ENCODE measurements around the gene LOXHD1. TPM values are rescaled to one million over a fixed set of nuclear protein-coding genes. Genes with fewer than 3 reads are reported as not detected.

Gene LOXHD1
- polyA plus RNA-seq, 3 donors = 0.53 to 0.83 (median 0.62) TPM

- no peak for DNase-seq (ENCODE audit: extremely low read depth in 1 of 11, low read depth in 9 of 11, low spot score in 4 of 11)
These were observed 21.0 kb upstream of the LOXHD1 start for GRCh38 chr18:46678041-46678440.

DNA sequence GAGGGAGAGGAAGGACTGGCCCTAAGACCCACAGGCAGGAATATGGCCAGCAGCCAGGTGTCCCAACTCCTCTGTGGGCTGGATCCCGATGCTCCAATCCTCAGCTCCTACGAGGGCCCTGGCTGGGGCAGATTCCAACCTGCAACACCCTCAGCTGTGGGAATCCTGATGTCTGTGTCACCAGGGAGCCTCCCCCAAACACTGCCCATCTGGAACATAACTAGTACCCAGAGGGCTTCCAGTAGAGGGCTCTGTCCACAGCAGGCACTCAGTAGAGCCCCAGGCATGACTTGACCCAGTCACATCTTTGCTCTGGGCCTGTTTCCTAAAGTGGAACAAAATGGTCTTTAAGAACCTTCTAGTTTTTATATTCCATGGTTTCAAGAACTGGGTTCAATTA lies 20.6 kb upstream of the LOXHD1 start:
- DNase-seq (ENCODE audit: extremely low read depth in 1 of 11, low read depth in 9 of 11, low spot score in 4 of 11) = no peak

DNA sequence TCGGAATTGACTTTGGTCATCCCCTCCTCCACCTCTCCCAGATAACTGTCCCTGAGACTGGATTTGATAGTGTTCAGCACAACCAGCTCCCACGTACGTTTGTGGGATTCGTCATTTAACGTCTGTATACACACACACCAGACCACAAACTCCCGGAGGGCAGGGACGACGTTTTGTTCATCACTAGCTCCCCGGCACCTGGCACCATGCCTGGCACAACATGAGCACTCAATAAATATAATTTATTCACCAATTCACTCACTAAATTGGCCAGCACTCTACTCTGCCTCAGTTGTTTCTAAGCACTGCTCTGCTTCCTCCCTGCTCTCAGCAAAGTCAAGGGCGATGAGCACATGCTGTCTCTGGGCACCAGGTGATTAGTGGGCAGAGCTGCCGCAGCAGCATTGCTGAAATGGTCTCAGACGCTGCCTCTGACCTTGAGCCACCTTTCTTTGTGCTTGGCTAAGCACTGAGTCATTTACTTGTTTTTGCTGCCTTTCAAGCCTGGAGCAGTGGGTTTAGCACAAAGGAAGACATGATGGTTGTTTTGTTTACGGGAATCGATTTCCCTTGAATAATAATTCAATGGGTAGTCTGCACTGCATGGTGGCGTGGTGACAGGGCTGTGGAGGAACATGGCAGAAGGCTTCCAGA lies 19.3 kb upstream of the LOXHD1 start:
- peak in 8 of 11 donors; percentile 15 to 63 (median 48) for DNase-seq (ENCODE audit: extremely low read depth in 1 of 11, low read depth in 9 of 11, low spot score in 4 of 11)

GRCh38 chr18:46675112-46675511 lies 18.1 kb upstream of the LOXHD1 start:
- DNase-seq (ENCODE audit: extremely low read depth in 1 of 11, low read depth in 9 of 11, low spot score in 4 of 11) = no peak

DNA sequence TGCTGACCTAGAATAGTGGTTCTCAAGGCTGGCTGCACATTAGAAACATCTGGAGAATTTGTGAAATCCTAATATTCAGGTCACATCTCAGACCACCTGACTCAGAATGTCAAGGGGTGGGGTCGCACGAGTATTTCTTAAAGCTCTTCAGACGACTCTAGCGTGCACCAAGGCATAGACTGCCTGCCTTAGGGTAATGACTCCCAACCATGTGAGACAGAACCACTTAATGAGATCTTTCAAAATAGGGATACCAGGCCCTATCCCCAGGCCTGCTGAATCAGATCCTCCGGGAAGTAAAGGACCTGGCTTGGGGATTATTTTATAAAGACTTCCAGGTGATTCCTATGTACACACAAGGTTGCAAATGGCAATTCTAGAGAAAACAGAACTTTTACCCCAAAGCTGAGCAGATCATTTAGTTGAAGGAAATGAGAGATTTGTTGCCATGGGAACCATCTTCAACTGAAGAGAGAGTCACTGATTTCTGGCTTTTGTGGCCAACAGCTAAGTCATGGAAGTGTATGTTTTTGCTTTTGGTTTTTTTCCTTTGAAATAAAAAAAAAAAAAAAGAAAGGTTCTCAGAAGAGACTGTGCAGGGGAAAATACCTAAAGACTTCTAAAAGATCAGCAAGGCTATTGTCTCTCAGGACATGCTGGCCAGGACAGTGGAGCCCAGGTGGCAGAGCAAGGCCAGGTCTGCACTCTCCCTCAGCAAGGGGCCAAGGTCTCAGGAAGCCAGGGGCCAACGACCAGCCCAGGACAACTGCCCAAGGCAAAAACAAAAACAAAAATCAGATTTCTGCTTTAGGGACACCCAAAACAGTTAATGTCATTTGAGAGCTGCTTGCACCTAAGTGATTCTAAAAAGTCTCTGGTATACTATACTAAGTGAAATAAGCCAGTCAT lies 15.3 kb upstream of the LOXHD1 start:
- no peak for DNase-seq (ENCODE audit: extremely low read depth in 1 of 11, low read depth in 9 of 11, low spot score in 4 of 11)

DNA sequence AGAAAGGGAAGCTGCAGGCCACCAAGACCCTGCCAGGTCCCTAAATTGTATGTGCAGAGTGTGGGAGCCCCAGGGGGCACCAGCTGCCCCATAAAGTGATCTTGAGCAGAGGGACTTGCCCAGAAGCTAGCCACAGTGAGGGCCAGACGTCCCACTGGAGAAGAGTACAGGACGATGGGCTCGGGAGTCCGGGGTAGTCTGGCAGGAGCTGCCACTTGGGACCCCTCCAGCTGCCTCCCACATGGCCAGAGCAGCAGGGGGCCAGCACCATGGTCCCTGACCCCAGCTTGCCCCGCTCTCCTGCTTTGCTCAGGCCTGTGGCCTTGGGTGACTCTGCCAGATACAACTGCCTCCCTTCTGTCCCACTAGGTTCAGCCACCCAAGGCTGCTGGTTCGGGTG lies 11.7 kb upstream of the LOXHD1 start:
- DNase-seq (ENCODE audit: extremely low read depth in 1 of 11, low read depth in 9 of 11, low spot score in 4 of 11) = no peak

GRCh38 chr18:46668135-46668534 lies 11.1 kb upstream of the LOXHD1 start:
- DNase-seq (ENCODE audit: extremely low read depth in 1 of 11, low read depth in 9 of 11, low spot score in 4 of 11) = no peak

- DNase-seq (ENCODE audit: extremely low read depth in 1 of 11, low read depth in 9 of 11, low spot score in 4 of 11) = no peak
These were observed 6.5 kb upstream of the LOXHD1 start for GRCh38 chr18:46663539-46663938.

GRCh38 chr18:46660957-46661749 lies 4.1 kb upstream of the LOXHD1 start:
- DNase-seq (ENCODE audit: extremely low read depth in 1 of 11, low read depth in 9 of 11, low spot score in 4 of 11) = no peak

- DNase-seq (ENCODE audit: extremely low read depth in 1 of 11, low read depth in 9 of 11, low spot score in 4 of 11) = no peak
These were observed 2.5 kb upstream of the LOXHD1 start for GRCh38 chr18:46659484-46659883.

DNA sequence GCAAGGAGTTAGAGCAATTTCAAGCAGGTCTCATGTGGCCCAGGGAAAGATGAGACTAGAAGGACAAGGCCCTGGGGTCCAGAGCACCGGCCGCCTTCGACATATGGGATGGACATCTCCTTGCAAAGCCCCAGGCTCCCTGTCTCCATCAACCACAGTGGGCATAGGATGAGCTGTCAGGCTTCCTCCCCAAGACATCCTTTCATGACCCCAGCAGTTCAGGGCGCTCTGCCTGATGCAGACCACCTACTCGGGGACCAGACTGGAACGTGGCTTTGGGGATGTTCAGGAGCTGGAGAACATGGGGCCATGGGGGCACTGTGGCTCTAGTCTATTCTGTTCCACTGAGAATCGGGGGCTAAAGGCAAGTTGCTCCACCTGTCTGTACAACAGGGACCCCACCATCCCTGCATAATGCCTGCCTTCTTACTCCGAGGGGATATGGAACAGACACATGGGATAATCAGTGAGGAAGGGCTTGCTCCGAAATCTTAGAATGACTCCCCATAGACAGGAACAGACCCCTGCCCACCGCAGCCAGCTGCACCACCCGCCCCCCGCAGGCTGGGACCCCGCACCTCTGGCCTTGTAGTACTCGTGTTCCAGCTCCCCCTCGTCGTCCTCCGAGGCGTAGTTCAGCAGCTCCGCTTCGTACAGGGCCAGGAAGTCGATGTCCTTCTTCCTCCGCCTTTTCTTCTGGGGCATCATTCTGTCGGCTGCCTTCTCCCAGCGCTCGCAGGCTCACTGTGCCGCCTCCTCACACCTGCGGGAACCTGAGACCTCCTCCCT lies 500 bp downstream of the LOXHD1 start:
- DNase-seq (ENCODE audit: extremely low read depth in 1 of 11, low read depth in 9 of 11, low spot score in 4 of 11) = no peak

DNA sequence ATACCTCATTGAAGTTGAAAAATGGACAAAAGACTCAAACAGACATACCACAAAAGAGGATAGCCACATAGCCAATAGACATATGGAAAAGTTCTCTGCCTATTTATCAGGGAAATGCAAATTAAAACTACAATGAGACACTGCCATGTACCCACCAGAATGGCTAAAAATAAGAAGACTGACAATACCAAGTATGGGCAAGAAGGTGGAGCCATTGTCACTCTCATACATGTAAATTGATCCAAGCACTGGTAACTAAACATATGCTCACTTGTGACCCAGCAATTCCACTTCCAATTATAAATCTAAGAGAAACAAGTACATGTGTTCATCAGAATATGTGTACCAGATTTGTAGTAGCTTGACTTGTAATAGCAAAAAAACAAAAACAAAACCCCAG lies 4.6 kb downstream of the LOXHD1 start:
- DNase-seq (ENCODE audit: extremely low read depth in 1 of 11, low read depth in 9 of 11, low spot score in 4 of 11) = no peak

GRCh38 chr18:46650681-46651080 lies 6.3 kb downstream of the LOXHD1 start:
- no peak for DNase-seq (ENCODE audit: extremely low read depth in 1 of 11, low read depth in 9 of 11, low spot score in 4 of 11)

- no peak for DNase-seq (ENCODE audit: extremely low read depth in 1 of 11, low read depth in 9 of 11, low spot score in 4 of 11)
These were observed 7.8 kb downstream of the LOXHD1 start for GRCh38 chr18:46649071-46649862.

DNA sequence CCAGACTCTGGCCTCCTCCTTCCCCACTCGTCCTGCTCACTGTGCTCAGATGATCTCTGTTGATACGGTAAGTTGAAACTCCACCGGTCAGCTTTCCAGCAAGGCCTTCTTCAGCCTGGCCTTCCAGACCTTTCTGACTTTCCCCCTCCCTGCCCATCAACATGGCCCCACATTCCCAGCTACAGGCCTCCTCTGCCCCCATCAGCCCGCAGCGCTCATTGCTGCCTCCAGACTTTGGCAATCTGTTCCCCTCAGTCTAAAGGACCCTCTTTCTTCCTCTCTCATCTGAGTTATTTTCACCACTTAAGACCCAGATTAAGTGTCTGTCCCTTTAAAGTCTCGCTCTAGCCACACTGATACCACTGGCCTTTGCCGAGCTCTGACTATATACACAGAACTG lies 10.6 kb downstream of the LOXHD1 start:
- no peak for DNase-seq (ENCODE audit: extremely low read depth in 1 of 11, low read depth in 9 of 11, low spot score in 4 of 11)

- no peak for DNase-seq (ENCODE audit: extremely low read depth in 1 of 11, low read depth in 9 of 11, low spot score in 4 of 11)
These were observed 14.5 kb downstream of the LOXHD1 start for GRCh38 chr18:46642561-46642960.

DNA sequence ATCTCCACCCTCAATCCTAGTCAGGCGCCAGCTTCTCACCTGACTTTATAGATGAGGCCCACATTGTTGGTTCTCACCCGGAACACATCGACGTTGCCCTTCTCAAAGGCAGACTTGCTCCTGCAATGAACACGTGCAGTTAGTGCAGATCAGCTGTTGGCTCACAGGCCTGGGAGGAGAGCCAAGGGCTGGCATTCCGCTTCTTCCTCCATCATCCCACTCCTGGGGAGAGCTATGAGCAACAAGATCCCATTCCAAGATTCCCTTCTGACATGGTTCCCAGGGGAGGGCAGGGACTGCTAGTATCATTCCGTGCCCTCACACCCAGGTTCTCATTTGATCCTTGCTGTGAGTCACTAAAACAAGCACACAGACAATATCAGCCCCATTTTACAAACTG lies 15.1 kb downstream of the LOXHD1 start:
- no peak for DNase-seq (ENCODE audit: extremely low read depth in 1 of 11, low read depth in 9 of 11, low spot score in 4 of 11)

DNA sequence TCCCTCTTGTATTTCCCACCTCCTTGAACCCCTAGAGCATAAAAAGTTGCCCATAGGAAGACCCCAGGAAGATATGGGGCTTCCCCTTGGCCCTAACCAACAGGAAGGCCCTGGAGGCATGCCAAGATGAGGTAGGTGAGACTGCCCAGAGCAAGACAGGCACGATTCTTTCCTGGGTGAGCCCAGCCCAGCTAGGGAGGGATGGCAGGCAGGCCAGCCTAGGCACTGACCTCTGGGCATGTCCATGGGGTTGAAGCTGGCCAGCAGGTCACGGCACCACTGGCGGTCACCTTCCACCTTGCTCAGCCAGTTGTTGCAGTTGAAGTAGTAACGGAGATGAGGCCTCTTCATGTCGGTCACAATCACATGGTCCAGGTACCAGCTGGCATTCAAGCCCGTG lies 17.6 kb downstream of the LOXHD1 start:
- no peak for DNase-seq (ENCODE audit: extremely low read depth in 1 of 11, low read depth in 9 of 11, low spot score in 4 of 11)
